Loucy (cell line): ENCODE results near the gene TAS2R19.

Experiments
- H2AFZ ChIP-seq: fragments of 200-600 bp; sonication (generic); 2 replicates; pipeline ENCODE4 v1.6.0; 2016; ENCODE audit warnings: antibody characterized with exemption, mild to moderate bottlenecking, low read length, moderate library complexity
- H3F3A ChIP-seq: fragments of 200-600 bp; 2 replicates; pipeline ENCODE4 v1.6.0; 2016; ENCODE audit warnings: antibody characterized with exemption, low read depth, mild to moderate bottlenecking
- H3K27me3 ChIP-seq: fragments of 200-600 bp; sonication (generic); 2 replicates; pipeline ENCODE4 v1.6.1; 2014; ENCODE audit warnings: low read length, mild to moderate bottlenecking; ENCODE audit not compliant: insufficient read depth, poor library complexity, severe bottlenecking
- H3K36me3 ChIP-seq: fragments of 200-600 bp; sonication (generic); 2 replicates; pipeline ENCODE4 v1.6.1; 2016; ENCODE audit warnings: low read length; ENCODE audit not compliant: insufficient read depth
- H3K4me1 ChIP-seq: fragments of 200-600 bp; sonication (generic); 2 replicates; pipeline ENCODE4 v1.5.1; 2014; ENCODE audit warnings: low read length, mild to moderate bottlenecking; ENCODE audit not compliant: insufficient read depth, poor library complexity, severe bottlenecking
- H3K4me2 ChIP-seq: fragments of 200-600 bp; sonication (generic); 2 replicates; pipeline ENCODE4 v1.6.0; 2014; ENCODE audit warnings: antibody characterized with exemption, low read length, low read depth, mild to moderate bottlenecking; ENCODE audit not compliant: poor library complexity, severe bottlenecking
- H3K4me3 ChIP-seq: fragments of 200-600 bp; sonication (generic); 2 replicates; pipeline ENCODE4 v1.5.1; 2014; ENCODE audit warnings: low read length, mild to moderate bottlenecking, mixed read lengths; ENCODE audit not compliant: poor library complexity, severe bottlenecking
- H3K79me2 ChIP-seq: fragments of 200-600 bp; sonication (generic); 2 replicates; pipeline ENCODE4 v1.6.1; 2014; ENCODE audit warnings: low read length; ENCODE audit not compliant: insufficient read depth
- H3K9ac ChIP-seq: fragments of 200-600 bp; sonication (generic); 2 replicates; pipeline ENCODE4 v1.6.0; 2014; ENCODE audit warnings: mild to moderate bottlenecking, low read depth, low read length, moderate library complexity; ENCODE audit not compliant: poor library complexity, severe bottlenecking
- H3K9me2 ChIP-seq: fragments of 200-600 bp; sonication (generic); replicated peaks from 2 replicates; pipeline ENCODE4 v1.6.1; 2016; ENCODE audit warnings: low read depth, low read length, mixed read lengths
- H3K9me3 ChIP-seq: fragments of 200-600 bp; sonication (generic); 2 replicates; pipeline ENCODE4 v1.6.1; 2014; ENCODE audit warnings: mild to moderate bottlenecking, antibody characterized with exemption, low read length, low read depth; ENCODE audit not compliant: insufficient read depth
- H4K20me1 ChIP-seq: fragments of 200-600 bp; sonication (generic); 2 replicates; pipeline ENCODE4 v1.6.0; 2014; ENCODE audit warnings: antibody characterized with exemption, low read length, mild to moderate bottlenecking; ENCODE audit not compliant: insufficient read depth, poor library complexity, severe bottlenecking
- EZH2phosphoT487 ChIP-seq: fragments of 200-600 bp; IDR thresholded peaks from 2 replicates; pipeline ENCODE4 v1.6.1; 2018; ENCODE audit warnings: antibody characterized with exemption, mild to moderate bottlenecking, moderate library complexity, borderline replicate concordance
- TF ChIP-seq, protein P1 (sequence below): fragments of 200-600 bp; sonication (generic); conservative IDR thresholded peaks from 2 replicates; pipeline ENCODE4 v1.5.1; 2014; ENCODE audit warnings: mild to moderate bottlenecking, antibody characterized with exemption, low read length

TAS2R19 gene

DNA sequence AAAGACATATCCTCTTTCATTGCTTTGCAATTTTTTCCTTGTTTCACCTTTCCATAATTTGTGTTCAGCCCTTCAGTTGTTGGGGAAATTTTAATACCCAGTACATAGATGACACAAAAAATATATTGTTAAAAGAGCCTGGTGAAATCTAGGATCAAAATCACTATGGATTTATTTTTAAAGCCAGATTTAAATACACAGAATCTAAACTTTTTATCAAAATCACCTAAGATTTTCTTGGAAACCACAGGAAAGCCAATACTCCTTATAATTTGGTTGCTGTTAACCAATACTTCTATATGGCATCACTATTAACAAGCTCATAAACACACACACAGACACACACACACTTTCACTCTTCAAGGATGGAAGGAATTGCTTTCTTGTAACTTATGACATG lies 24.2 kb downstream of the TAS2R19 start, which contains the start of gene TAS2R20:
Gene TAS2R20, minus strand, starts transcription at position 101 of the 400 bp plus-strand sequence. CDS start 429 bp downstream, outside the sequence.
- Histone ChIP-seq H3K4me3 (no peak within 1 kb of the TSS), H3K9me2 (no peaks in the 10 kb centered on the region), H3K4me2 (no peak within 1 kb of the TSS), H3F3A (no peaks in the 10 kb centered on the region), H4K20me1 (no peaks in the 10 kb centered on the region), H3K27me3 (no peaks in the 10 kb centered on the region), H2AFZ (no peak within 1 kb of the TSS), H3K9me3 (no peaks in the 10 kb centered on the region), H3K79me2 (no peaks in the 10 kb centered on the region), H3K4me1 (no peaks in the 10 kb centered on the region), H3K36me3 (no peaks in the 10 kb centered on the region), H3K9ac (no peak within 1 kb of the TSS)
- TF ChIP-seq, protein P1, sequence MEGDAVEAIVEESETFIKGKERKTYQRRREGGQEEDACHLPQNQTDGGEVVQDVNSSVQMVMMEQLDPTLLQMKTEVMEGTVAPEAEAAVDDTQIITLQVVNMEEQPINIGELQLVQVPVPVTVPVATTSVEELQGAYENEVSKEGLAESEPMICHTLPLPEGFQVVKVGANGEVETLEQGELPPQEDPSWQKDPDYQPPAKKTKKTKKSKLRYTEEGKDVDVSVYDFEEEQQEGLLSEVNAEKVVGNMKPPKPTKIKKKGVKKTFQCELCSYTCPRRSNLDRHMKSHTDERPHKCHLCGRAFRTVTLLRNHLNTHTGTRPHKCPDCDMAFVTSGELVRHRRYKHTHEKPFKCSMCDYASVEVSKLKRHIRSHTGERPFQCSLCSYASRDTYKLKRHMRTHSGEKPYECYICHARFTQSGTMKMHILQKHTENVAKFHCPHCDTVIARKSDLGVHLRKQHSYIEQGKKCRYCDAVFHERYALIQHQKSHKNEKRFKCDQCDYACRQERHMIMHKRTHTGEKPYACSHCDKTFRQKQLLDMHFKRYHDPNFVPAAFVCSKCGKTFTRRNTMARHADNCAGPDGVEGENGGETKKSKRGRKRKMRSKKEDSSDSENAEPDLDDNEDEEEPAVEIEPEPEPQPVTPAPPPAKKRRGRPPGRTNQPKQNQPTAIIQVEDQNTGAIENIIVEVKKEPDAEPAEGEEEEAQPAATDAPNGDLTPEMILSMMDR, result no peak
- no peak for TF ChIP-seq EZH2phosphoT487

DNA sequence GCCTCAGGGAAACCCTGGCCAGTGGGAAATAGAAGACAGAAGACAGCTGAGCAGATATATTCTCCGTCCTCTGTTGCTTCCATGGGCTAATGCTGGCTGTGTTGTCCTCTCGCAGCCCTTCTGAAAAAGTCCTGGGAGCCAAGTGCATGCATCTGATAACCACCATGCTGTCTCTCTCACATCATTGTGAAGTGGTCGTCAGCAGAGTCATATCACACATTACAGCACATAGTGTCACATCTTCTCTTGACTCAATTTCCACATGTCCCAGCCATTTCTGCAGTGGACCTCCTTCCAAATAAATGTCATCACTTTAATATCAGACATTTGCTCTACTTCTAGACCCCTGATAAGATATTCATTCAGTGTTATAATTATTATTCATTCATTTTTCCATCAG lies 28.1 kb downstream of the TAS2R19 start:
- no peaks in the 10 kb centered on the region for H3K9me2 ChIP-seq
- no peak for TF ChIP-seq EZH2phosphoT487
- TF ChIP-seq, protein P1, result no peak

DNA sequence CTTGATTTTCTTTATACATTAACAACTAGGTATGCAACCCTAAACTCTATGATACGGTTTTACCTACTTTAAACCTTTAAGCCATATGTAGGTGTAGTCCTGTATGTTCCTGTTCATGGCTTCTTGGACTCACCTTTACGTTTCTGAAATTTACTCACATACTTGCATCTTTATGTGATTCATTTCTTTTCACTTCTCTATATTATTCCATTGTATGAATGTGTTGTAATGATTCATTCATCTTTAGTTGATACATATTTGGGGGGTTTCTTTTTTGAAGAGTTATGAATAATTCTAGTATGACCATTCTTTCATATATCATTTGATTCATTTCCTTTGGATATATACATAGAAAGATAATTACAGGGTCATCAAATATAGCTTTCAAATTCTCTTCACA lies 33.3 kb downstream of the TAS2R19 start:
- Histone ChIP-seq H3K9me3 (no peaks in the 10 kb centered on the region), H3K27me3 (peaks cover 42% of the 10 kb centered on the region), H3K4me1 (no peaks in the 10 kb centered on the region), H2AFZ (no peak overlapping the region), H3K9me2 (no peaks in the 10 kb centered on the region), H3K9ac (no peak overlapping the region), H3K36me3 (no peaks in the 10 kb centered on the region), H4K20me1 (no peaks in the 10 kb centered on the region), H3K79me2 (no peaks in the 10 kb centered on the region), H3F3A (no peaks in the 10 kb centered on the region), H3K4me3 (no peak overlapping the region), H3K4me2 (no peak overlapping the region)
- TF ChIP-seq, protein P1, result no peak
- TF ChIP-seq EZH2phosphoT487, result no peak

More for the DNA sequence above, 28.1 kb downstream of the TAS2R19 start:
- Histone ChIP-seq H3K9me3 (no peaks in the 10 kb centered on the region), H3K4me3 (no peak overlapping the region), H3K36me3 (no peaks in the 10 kb centered on the region), H3K9ac (no peak overlapping the region), H2AFZ (no peak overlapping the region), H3K79me2 (no peaks in the 10 kb centered on the region), H3K4me2 (no peak overlapping the region), H3K27me3 (no peaks in the 10 kb centered on the region), H3K4me1 (no peaks in the 10 kb centered on the region), H4K20me1 (no peaks in the 10 kb centered on the region), H3F3A (no peaks in the 10 kb centered on the region)
